Measurements from ENCODE around the gene BGLAP. TPM values are rescaled to one million over a fixed set of nuclear protein-coding genes. Genes with fewer than 3 reads are reported as not detected.
A peak's percentile ranks its signal among the peaks of the same experiment; 100 is the strongest.

BGLAP gene
- total RNA-seq, 1 donor from 2014 or later, result not detected

DNA sequence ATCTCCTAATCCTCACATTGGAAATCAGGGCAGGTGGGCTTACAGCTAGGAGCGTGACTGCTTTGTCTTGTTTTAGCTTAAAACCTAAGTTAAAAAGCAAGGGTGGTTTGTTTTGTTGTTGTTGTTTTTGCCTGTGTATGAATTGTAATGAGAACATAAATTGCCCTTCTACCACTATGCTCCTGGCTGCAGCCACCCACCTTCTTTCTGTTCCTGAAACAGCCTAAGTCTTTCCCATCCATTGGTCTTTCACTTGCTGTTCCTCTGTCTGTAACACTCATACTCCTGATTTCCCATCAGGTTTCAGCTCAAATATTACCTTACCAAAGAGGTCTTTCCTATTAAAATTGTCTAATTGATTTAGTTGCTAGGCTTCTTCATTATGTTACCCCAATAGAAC lies 41.5 kb downstream of the BGLAP start:
- no peaks in the 10 kb centered on the region for H3K27me3 Mint-ChIP-seq (ENCODE audit: low read depth)
- TF ChIP-seq, protein P1, sequence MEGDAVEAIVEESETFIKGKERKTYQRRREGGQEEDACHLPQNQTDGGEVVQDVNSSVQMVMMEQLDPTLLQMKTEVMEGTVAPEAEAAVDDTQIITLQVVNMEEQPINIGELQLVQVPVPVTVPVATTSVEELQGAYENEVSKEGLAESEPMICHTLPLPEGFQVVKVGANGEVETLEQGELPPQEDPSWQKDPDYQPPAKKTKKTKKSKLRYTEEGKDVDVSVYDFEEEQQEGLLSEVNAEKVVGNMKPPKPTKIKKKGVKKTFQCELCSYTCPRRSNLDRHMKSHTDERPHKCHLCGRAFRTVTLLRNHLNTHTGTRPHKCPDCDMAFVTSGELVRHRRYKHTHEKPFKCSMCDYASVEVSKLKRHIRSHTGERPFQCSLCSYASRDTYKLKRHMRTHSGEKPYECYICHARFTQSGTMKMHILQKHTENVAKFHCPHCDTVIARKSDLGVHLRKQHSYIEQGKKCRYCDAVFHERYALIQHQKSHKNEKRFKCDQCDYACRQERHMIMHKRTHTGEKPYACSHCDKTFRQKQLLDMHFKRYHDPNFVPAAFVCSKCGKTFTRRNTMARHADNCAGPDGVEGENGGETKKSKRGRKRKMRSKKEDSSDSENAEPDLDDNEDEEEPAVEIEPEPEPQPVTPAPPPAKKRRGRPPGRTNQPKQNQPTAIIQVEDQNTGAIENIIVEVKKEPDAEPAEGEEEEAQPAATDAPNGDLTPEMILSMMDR (IDR thresholded peaks at IDR 0.05), result no peak

DNA sequence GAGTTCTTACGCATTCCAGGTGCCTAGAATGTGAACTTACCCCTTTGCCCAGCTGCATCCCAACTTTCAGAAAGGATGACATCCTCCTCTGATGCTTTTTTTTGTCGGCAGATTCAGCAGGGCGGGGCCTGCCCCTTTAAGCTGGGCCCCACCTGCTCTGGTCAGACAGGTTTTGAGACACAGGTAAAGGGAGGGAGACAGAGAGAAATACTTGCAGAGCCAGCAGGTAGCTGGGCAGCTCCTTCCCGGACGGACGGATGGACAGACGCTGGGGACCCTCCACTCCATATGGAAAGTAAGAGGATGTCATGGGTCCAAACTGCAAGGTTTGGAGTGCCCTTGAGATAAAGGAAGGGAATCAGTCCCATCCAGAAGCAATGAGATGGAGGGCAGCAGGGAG lies 42.1 kb downstream of the BGLAP start, which contains the start of gene TMEM79:
TSS of gene TMEM79 (plus strand) at position 214 of the 400 bp plus-strand sequence. CDS start 902 bp downstream, outside the sequence.
- H3K27me3 Mint-ChIP-seq (ENCODE audit: low read depth), result no peaks in the 10 kb centered on the region

More for the DNA sequence above, 41.5 kb downstream of the BGLAP start:
- peaks cover 38% of the 10 kb centered on the region for H3K4me1 Mint-ChIP-seq (ENCODE audit: low read depth)
- H3K27ac Mint-ChIP-seq (ENCODE audit: unreplicated experiment), result peak overlapping the region; percentile 95
- H3K36me3 Mint-ChIP-seq (ENCODE audit: low read depth), result no peaks in the 10 kb centered on the region
- H3K9me3 Mint-ChIP-seq (ENCODE audit: low read depth), result no peaks in the 10 kb centered on the region
- peak overlapping the region; percentile 97 for H3K4me3 Mint-ChIP-seq (ENCODE audit: unreplicated experiment)
- DNase-seq (ENCODE audit: low spot score), result no peak

DNA sequence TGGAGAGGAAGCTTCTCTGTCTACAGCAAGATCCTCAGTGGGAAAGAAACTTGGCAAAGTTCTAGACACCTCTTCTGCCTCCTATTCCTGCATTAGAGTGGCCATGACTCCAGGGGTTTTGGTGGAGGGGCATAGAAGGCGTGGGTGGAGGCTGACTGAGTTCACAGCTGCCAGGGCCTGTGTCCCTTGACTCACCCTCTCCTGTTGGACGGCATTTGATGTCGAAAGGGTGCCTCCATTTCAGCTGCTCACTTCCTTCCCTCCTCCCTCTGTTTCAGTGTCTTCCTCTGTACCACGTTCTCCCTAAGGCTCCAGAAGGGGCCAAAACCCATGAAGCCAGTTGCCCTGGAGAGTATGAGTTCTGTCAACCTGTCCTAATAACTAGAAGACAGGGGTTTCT lies 42.8 kb downstream of the BGLAP start:
- H3K36me3 Mint-ChIP-seq (ENCODE audit: low read depth), result peaks cover 2% of the 10 kb centered on the region
- peaks cover 41% of the 10 kb centered on the region for H3K4me1 Mint-ChIP-seq (ENCODE audit: low read depth)
- H3K4me3 Mint-ChIP-seq (ENCODE audit: unreplicated experiment), result no peak overlapping the region

More for the DNA sequence above, 42.1 kb downstream of the BGLAP start, which contains the start of gene TMEM79:
- TF ChIP-seq, protein P1 (IDR thresholded peaks at IDR 0.05), result no peak
- no peaks in the 10 kb centered on the region for H3K36me3 Mint-ChIP-seq (ENCODE audit: low read depth)
- H3K27ac Mint-ChIP-seq (ENCODE audit: unreplicated experiment), result peak within 1 kb of the TSS; percentile 95
- H3K4me1 Mint-ChIP-seq (ENCODE audit: low read depth), result peaks cover 38% of the 10 kb centered on the region
- no peaks in the 10 kb centered on the region for H3K9me3 Mint-ChIP-seq (ENCODE audit: low read depth)
- H3K4me3 Mint-ChIP-seq (ENCODE audit: unreplicated experiment), result peak within 1 kb of the TSS; percentile 97
- peak; percentile 41 for DNase-seq (ENCODE audit: low spot score)

DNA sequence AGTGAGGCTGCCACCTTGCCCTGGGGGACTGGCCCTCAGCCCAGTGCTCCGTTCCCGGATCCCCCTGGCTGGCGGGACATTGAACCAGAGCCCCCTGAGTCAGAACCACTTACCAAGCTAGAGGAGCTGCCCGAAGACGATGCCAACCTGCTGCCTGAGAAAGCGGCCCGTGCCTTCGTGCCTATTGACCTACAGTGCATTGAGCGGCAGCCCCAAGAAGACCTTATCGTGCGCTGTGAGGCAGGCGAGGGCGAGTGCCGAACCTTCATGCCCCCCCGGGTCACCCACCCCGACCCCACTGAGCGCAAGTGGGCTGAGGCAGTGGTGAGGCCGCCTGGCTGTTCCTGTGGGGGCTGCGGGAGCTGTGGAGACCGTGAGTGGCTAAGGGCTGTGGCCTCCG lies 43.5 kb downstream of the BGLAP start:
- Mint-ChIP-seq H3K36me3 (ENCODE audit: low read depth) (peaks cover 2% of the 10 kb centered on the region), H3K4me1 (ENCODE audit: low read depth) (peaks cover 41% of the 10 kb centered on the region), H3K9me3 (ENCODE audit: low read depth) (no peaks in the 10 kb centered on the region), H3K4me3 (ENCODE audit: unreplicated experiment) (no peak overlapping the region), H3K27ac (ENCODE audit: unreplicated experiment) (no peak overlapping the region), H3K27me3 (ENCODE audit: low read depth) (no peaks in the 10 kb centered on the region)
- TF ChIP-seq, protein P1 (IDR thresholded peaks at IDR 0.05), result no peak
- DNase-seq (ENCODE audit: low spot score), result peak; percentile 81

More for the DNA sequence above, 42.8 kb downstream of the BGLAP start:
- Mint-ChIP-seq H3K27me3 (ENCODE audit: low read depth) (no peaks in the 10 kb centered on the region), H3K9me3 (ENCODE audit: low read depth) (no peaks in the 10 kb centered on the region), H3K27ac (ENCODE audit: unreplicated experiment) (peak overlapping the region; percentile 87)
- peak; percentile 17 for DNase-seq (ENCODE audit: low spot score)
- TF ChIP-seq, protein P1 (IDR thresholded peaks at IDR 0.05), result no peak

DNA sequence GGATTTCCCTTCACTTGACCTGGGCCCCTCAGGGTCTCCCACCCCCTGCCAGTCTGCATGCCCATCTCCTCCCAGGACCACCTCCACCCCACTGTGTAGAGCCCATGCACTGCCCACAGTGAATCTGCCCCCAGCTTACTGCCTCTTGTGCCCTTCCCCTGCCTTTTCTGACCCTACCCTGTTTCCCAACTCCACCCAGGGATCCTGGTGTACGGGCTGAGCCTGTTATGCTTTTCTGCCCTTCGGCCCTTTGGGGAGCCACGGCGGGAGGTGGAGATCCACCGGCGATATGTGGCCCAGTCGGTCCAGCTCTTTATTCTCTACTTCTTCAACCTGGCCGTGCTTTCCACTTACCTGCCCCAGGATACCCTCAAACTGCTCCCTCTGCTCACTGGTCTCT lies 44.1 kb downstream of the BGLAP start:
- TF ChIP-seq, protein P1 (IDR thresholded peaks at IDR 0.05), result no peak
- H3K36me3 Mint-ChIP-seq (ENCODE audit: low read depth), result peaks cover 2% of the 10 kb centered on the region
- H3K4me3 Mint-ChIP-seq (ENCODE audit: unreplicated experiment), result no peak overlapping the region
- no peaks in the 10 kb centered on the region for H3K27me3 Mint-ChIP-seq (ENCODE audit: low read depth)
- DNase-seq (ENCODE audit: low spot score), result peak; percentile 72
- no peak overlapping the region for H3K27ac Mint-ChIP-seq (ENCODE audit: unreplicated experiment)
- H3K9me3 Mint-ChIP-seq (ENCODE audit: low read depth), result no peaks in the 10 kb centered on the region
- peaks cover 38% of the 10 kb centered on the region for H3K4me1 Mint-ChIP-seq (ENCODE audit: low read depth)

All from chondrocyte (in vitro differentiated cells).